HFF-Myc (cell line): ENCODE measurements around the gene RYR3.

Experiments
- DNase-seq: peaks from one replicate; pipeline ENCODE4 v3.0.0-alpha.2; 2011; ENCODE audit warnings: low read depth; ENCODE audit errors: extremely low read depth
- H3K4me3 ChIP-seq: replicated peaks from 2 replicates; pipeline ENCODE4 v1.5.1; 2011; ENCODE audit warnings: low read depth, mild to moderate bottlenecking, control low read depth, low read length
- CTCF ChIP-seq: IDR thresholded peaks from 2 replicates; pipeline ENCODE4 v1.5.1; 2012; ENCODE audit warnings: mild to moderate bottlenecking, low read depth, low read length, control low read depth; ENCODE audit errors: missing control alignments

The RYR3 gene

GRCh38 chr15:33500432-33501195, 189.8 kb downstream of the RYR3 start:
- TF ChIP-seq CTCF: no peak
- no peak for DNase-seq
- H3K4me3 ChIP-seq: no peak overlapping the region

- TF ChIP-seq CTCF: no peak
- no peak overlapping the region for H3K4me3 ChIP-seq
- no peak for DNase-seq
Observed at GRCh38 chr15:33503681-33504080, 192.9 kb downstream of the RYR3 start.

- no peak overlapping the region for H3K4me3 ChIP-seq
- TF ChIP-seq CTCF: no peak
- DNase-seq: no peak
Observed at GRCh38 chr15:33506781-33507296, 196.1 kb downstream of the RYR3 start.

DNA sequence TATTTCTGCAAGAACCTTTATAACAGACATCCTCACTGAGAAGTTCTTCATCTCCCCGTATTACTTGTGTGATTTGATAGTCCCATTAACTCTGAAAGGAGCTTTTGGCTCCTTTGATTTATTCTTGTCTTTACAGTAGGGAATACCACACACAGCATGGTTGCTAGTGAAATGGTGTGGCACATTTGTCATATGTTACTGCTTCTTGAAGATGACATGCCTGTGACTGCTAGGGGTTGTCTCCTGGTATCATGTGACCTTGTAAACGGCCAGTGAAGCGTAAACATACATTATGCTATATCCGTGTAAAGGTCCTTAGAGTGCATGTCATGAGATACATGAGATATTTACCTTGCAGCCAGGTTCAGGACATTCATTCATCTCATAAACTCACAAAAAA, 197.9 kb downstream of the RYR3 start:
- no peak for TF ChIP-seq CTCF
- no peak for DNase-seq
- H3K4me3 ChIP-seq: no peak overlapping the region

DNA sequence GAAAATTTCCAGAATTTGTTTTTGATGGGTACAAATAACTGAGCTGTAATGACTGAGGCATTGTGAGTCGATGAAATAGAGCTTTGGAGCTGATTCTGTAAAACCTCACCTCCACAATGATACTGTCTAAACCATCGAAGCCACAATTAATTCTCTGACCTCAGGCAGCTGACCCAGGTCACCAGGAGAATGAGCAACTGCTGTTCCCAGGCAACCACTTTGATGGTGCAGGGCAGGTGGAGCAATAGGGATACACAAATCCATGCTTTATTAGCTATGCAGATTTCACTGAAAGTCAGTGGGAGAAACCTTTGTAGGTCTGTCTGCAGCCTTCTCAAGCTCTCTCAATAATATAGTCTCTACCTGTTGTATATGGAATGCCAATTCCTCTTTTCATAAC, 204.4 kb downstream of the RYR3 start:
- TF ChIP-seq CTCF: no peak
- H3K4me3 ChIP-seq: no peak overlapping the region
- no peak for DNase-seq

DNA sequence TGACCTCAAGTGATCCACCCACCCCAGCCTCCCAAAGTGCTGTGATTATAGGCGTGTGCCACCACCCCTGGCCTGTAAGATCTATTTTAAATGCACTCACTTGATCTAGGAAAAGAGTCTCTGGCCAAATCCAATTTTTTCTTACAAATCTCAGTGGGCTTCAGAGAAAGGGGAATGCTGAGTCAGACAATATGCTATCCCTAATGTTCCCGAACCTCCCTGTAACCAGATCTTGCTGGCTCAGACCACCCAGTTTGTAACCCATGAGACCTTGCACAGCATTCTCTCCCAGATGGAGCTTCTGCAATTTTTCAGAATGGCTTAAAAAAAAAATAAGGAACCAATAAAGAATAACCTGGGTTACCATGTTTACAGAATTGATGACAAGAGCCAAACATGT, 205.8 kb downstream of the RYR3 start:
- no peak for TF ChIP-seq CTCF
- no peak overlapping the region for H3K4me3 ChIP-seq
- no peak for DNase-seq
